Measurements from ENCODE around the gene PPP2R2D.
"Not testable (repeated sequence)": the region's sequence is repeated elsewhere in the genome, so short reads cannot be mapped to it uniquely, and the experiment has no call there.

Gene PPP2R2D

DNA sequence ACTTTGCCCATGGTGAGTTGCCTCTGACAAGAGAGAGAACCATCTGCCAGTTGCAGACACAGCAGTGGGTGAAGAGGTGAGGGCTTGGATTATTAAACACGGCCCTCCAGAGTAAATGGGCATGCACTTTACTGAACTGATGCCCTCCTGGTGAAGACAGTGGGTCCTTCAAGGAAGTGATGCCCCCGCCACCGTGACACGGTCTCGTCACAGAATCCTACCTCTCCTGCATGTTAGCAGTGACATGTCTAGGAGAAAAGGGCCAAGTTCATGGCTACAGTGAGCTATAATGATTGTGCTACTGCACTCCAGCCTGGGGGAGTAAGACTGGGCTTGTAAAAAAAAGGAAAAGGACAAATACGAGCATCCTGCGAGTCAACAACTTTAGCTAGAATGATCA, 78.5 kb downstream of the PPP2R2D start:
- no peak for DNase-seq

- no peak for DNase-seq
Measured at GRCh38 chr10:131979821-131980270, 79.0 kb downstream of the PPP2R2D start.

DNA sequence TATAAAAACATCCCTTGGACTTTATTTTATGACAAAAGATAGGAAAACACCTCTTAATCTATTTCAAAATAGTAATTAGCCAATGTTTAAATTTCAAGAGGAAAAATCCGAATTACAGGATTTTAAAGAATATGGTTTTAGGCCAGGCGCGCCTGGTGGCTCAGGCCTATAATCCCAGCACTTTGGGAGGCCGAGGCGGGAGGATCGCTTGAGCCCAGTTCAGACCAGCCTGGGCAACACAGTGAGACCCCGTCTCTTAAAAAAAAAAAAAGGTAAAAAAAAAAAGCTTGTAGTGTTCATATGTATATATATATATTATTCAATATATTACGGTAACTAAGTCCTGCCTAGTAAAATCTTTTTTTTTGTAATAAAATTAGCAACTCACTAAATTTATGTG, 79.5 kb downstream of the PPP2R2D start:
- no peak for DNase-seq

- DNase-seq, result no peak
Measured at GRCh38 chr10:131980761-131981428, 80.1 kb downstream of the PPP2R2D start.

GRCh38 chr10:131981429-131982184, 80.8 kb downstream of the PPP2R2D start, which contains the start of gene BNIP3:
BNIP3 (minus strand) TSS chr10:131981923; CDS start chr10:131981806, 117 bp downstream.
- peak; percentile 81 for DNase-seq

DNA sequence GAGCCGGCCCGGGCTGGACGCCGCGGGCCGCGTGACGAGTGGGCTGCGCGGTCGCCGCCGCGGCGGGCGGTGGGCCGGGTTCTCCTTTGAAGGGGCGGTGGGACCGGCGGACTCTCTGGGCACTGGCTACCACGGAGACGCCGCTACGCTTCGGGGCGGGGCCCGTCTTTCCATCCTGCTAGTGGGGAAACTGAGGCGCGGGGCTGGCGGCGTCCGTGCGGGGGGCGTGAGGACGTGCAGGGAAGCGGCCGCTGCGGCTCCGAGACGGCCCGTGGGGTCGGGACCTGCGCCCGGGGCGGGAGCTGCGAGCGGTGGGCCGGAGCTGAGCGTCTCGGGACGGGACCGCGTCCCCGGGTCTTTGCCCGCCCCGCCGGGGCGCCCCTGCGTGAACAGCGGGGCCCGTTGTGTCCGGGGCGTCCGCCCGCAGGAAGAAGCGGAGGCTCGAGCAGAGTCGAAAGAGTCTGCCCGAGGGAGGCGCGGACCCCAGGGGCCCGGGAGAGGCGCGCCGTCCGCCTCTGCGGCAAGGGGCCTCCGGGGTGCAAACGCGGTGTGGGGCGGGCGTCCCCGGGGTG, 81.5 kb downstream of the PPP2R2D start:
- no peak for DNase-seq

DNA sequence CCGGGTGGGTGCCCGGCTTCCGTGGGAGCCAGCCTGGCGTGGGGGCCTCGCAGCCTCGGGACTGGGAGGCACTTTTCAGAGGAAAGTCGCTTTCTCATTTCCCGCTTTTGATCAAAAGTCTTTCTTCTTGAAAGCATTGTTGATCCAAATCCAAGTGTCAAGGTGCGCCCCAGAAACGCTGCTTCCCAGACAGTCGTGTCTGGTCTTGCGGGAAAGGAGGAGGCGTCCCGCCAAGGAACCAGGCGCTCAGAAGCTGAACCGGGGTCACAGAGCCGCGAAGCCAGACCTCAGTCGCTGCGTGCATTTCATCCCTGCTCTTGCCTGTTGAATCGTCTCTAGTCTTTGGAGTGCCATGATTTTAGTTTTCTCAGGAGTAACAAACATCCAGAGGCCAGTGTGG, 82.0 kb downstream of the PPP2R2D start:
- DNase-seq, result no peak

DNA sequence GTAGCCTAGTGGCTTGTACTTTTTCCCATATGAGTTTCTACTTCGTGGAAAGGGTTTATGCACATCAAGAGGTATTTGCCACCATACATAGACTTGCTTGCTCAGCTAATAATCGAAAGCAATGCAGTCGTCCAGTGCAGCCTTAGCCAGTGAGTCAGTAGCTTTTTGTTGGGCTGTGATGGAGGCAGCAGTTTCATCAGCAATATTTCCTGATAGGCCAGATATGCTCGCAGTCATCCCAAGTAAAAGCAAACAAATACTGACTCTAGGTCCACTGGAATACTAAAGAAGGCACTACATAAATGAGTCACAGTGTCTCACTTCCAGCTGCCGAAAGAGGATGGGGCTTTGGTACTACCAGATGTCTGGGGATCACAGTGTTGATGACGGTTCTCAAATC, 83.0 kb downstream of the PPP2R2D start:
- no peak for DNase-seq

DNA sequence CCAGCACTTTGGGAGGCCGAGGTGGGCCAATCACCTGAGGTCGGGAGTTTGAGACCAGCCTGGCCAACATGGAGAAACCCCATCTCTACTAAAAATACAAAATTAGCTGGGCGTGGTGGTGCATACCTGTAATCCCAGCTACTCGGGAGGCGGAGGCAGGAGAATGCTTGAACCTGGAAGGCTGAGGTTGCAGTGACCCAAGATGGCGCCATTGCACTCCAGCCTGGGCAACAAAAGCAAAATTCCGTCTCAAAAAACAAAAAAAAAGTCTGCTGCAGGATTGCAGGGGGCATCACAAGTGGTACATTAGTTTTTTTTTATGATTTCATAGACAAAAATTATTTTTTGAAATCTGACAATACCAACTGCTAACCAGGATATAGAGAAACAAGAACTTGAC, 86.0 kb downstream of the PPP2R2D start:
- not testable (repeated sequence) for DNase-seq

GRCh38 chr10:131987301-131987700, 86.5 kb downstream of the PPP2R2D start:
- not testable (repeated sequence) for DNase-seq

DNA sequence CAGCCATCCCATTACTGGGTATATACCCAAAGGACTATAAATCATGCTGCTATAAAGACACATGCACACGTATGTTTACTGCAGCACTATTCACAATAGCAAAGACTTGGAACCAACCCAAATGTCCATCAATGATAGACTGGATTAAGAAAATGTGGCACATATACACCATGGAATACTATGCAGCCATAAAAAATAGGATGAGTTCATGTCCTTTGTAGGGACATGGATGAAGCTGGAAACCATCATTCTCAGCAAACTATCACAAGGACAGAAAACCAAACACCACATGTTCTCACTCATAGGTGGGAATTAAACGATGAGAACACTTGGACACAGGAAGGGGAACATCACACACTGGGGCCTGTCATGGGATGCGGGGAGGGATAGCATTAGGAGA, 87.0 kb downstream of the PPP2R2D start:
- DNase-seq, result not testable (repeated sequence)

GRCh38 chr10:131991726-131992125, 90.9 kb downstream of the PPP2R2D start:
- DNase-seq, result no peak

DNA sequence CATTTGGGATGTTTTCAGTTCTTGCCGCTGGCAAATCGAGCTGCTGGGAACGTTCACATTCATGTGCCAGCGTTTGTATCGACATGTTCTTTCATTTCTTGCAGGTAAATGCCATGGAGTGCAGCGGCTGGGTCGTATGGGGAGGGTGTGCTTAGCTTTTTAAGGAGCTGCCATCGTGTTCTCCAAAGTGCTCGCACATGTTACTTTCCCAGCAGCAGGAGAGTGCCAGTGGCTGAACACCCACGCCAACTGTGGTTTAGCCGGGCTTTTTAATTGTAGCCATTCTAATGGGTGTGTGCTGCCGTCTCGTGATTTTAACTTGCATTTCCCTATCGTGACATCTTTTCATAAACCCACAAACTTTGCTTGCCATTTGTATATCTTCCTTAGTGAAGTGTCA, 92.5 kb downstream of the PPP2R2D start:
- DNase-seq, result no peak

- no peak for DNase-seq
Measured at GRCh38 chr10:131994435-131994834, 93.6 kb downstream of the PPP2R2D start.

DNA sequence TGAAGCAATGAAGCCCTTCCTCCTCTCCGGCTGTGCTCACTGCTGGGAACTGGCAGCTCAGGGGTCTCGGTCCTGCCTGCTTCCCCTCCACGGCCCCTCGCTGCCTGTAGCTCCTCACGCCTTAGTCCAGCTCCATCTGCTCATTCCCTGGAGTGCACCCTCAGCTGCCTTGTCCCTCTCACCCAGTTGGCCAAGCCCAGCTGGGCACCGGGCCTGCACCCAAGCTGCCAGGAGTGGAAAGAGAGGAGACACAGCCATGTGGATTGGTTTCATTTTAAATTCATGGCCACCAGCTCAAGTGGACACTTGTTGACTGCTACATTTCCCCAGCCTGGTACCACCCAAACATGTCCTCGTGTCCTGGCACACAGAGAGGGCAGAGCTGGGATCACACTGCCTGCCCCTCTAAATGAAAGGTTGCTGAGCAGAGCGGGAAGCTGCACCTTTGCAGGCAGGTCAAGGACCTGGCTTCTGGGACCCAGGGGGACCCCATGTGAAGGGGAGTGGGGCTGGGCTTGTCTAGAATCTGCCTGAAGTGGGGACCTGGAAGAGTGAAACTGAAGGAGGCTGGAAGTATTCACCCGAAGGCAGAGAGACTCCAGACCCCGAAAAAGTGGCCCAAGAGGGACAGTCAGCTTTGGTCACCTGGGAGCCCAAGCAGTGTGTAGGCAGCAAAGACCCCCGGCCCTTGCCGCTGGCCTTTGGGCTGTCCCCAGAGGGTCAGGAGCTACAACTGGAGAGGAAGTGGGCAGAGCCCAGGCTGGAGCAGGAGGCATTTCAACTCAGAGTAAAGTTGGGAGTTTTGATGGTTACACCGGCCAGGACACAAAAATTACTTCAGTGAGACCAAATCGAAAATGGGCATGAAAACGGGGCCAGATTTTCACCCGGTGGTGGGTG, 95.9 kb downstream of the PPP2R2D start:
- DNase-seq, result no peak

DNA sequence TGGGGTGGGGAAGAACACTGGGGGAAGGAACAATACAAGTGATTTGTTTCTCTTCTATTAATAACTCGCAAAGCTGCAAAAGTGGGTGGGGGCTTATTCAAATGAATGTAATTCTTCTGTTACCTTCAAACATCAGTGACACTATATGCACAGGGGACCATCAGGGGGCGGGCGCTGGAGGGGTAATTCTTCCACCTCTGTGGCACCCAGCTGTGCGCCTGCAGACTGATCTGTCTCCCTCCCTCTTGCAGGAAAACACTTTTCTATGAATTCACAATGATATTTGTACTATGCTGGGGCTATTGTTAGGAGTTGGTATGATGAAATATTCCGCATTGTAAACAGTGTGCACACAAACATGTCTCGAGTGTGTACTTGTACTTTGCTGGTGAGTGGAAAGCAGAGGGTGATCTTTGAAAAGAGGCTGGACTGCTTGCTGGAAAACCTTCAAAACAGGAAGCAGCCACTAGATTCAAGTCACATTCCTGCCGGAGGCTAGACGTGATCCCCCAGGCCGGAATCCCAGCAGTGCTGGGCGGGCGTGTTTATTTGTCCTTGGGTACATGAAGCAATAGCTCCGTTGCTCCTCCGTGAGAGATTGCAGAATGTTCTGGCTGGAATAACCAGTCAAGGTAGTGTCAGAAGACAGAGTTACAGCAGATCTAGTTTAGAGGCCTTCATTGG, 96.7 kb downstream of the PPP2R2D start:
- DNase-seq, result peak; percentile 72

DNA sequence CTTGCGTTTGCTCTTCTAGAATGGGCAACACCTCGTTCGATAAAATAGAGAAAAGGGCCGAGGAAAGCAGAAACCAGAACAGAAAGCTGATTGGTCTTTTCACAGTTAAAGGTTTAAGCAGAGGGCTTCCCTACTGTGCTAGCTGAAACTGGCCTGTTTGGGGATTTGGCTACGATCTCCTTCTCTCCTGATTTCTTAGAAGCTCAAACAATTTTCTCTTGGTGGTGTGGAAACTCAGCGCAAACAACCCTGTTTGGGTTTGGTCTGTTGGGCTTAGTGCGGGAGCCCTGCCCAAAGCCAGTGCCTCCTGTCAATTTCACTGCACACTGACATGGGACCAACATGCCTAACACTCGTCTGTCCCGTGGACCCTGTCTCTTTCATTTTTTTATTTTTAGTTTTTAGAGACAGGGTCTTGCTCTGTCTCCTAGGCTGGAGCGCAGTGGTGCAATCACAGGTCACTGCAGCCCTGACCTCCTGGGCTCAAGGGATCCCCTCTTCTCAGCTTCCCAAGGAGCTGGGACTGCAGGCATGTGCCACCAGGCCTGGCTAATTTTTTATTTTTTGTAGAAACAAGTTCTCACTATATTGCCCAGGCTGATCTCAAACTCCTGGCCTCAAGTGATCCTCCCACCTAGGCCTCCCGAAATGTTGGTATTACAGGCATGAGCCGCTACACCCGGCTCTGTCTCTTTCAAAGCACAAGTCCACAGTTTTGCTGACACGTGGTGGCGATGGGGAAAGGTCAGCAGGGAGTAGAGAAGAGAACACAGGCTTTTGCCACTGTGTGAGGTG, 97.4 kb downstream of the PPP2R2D start:
- DNase-seq, result no peak

DNA sequence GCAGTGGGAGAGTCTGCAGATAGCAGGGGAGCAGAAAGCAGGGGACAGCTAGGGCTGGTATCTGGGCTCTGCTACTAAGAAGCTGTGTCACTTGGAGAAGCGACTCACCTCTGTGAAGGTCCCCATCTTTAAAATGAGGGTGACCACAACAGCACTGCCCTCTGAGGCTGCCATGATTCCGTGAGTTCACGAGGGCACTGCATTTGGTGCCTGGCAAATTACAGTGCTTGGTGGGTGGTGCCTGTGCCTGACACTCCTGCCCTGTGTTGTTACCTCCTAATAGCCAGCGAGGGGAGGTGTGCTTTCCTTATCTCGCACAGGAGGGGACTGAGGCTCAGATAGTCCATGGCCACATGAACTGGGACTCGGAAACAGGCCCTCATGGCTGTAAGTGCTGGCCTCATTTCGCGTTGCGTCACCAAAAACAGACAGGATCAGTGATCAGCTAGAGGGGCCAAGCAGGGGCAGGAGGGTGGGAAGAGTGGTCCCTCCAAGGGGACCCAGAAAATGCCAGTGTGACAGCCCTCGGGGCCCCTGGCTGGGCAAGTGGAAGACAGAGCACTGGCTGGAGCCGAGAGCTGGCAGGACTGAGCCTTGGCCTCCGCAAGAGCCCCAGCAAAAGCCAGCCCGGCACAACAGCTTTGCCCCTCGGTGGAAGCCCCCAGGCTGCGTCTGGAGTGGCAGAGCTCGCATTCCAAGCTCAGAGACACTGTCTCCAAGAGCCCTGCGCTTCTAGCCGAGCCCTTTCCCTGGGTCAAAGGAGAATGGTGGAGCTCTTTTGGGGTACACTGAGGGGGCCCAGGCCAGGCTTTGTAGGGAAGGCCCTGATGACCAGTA, 98.3 kb downstream of the PPP2R2D start:
- no peak for DNase-seq

- DNase-seq, result peak; percentile 30
Measured at GRCh38 chr10:132001238-132001972, 100.6 kb downstream of the PPP2R2D start.

GRCh38 chr10:132002004-132002403, 101.2 kb downstream of the PPP2R2D start:
- no peak for DNase-seq

Measured in NCI-H510A (cell line).